GM13977 (cell line): ENCODE results near the gene SYNJ1.
"Not testable (repeated sequence)": the region's sequence is repeated elsewhere in the genome, so short reads cannot be mapped to it uniquely, and the experiment has no call there.

ENCODE experiments used
- DNase-seq: peaks from one replicate; pipeline ENCODE4 v3.0.0; 2012; ENCODE audit warnings: low spot score
- in situ Hi-C: fragments of 300-500 bp; cut with MboI; formaldehyde crosslinking; loops from one replicate; pipeline ENCODE4 v1.12.0; 2022; ENCODE audit warnings: low sequenced_read_pairs, low pct_unique_long_range_greater_than_20kb, mixed read lengths, inconsistent platforms; ENCODE audit not compliant: unreplicated experiment
- TF ChIP-seq, protein P1 (sequence below): IDR thresholded peaks from 2 replicates; pipeline ENCODE4 v1.5.1; 2012; ENCODE audit warnings: mild to moderate bottlenecking, control low read depth; ENCODE audit not compliant: insufficient read depth; ENCODE audit errors: extremely low read depth, missing control alignments

The SYNJ1 gene

DNA sequence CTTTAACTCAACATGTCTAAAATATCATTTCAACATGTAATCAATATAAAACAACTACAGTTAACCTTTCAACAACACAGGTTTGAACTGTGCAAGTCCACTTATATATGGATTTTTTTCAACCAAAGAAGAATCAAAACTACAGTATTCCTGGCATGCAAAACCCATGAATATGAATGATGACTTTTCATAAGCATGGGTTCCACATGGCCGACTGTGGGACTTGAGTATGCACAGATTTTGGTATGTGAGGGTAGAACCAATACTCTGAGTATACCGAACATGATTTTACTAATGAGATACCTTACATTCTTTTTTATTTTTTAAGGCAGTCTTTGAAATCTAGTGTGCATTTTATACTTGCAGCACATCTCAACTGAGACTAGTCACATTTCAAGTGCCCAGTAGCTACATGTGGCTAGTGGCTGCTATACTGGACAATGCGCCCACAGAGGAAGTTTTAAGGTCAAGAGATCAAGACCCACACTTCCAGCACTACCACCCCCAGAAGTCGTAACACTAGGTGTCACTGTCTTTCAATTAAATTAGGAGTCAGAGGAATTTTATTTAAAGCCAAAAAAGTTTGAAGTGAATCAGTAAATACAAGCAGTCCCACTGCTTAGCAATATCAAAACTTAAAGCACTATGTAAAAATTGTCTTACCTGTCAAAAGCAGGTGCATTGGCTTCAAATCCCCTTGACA is 40.0 kb downstream of the SYNJ1 start:
- in situ Hi-C loops = no loop called here
- TF ChIP-seq, protein P1, sequence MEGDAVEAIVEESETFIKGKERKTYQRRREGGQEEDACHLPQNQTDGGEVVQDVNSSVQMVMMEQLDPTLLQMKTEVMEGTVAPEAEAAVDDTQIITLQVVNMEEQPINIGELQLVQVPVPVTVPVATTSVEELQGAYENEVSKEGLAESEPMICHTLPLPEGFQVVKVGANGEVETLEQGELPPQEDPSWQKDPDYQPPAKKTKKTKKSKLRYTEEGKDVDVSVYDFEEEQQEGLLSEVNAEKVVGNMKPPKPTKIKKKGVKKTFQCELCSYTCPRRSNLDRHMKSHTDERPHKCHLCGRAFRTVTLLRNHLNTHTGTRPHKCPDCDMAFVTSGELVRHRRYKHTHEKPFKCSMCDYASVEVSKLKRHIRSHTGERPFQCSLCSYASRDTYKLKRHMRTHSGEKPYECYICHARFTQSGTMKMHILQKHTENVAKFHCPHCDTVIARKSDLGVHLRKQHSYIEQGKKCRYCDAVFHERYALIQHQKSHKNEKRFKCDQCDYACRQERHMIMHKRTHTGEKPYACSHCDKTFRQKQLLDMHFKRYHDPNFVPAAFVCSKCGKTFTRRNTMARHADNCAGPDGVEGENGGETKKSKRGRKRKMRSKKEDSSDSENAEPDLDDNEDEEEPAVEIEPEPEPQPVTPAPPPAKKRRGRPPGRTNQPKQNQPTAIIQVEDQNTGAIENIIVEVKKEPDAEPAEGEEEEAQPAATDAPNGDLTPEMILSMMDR = peak; percentile 26
- DNase-seq = peak; percentile 14

DNA sequence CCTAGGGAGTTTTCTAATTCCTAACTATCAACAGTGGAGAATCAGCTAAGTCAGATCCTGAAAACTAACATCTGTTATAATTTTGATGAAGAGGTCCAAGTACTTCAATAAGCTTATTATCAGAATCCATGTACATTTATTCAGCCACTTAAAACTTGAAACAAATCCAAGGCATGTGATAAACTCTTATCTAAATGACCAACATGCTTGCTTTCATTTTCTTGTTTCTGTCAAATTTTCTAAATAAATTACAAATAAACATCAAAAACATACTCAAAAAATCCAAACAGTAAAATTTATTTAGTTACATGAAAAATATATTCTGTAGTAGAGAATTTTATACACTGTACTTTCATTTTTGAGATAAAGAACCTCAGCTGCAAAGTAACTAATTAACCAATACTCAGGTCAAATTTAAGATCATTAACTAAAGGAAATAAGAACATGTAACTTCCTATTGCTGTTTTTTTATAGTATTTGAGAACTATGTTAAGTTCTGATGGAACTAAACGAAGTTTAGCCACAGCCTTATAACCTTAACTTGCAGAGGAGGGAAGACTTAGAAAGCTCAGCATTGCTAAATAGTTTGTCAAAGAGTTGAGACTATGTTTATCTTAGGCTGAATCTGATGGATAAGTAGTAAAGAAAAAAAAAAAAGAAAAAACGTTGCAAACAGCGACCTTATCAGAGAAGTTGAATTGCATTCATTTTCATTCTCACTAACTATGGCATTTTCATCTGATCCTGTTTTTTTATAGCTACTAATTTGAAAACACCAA is 44.9 kb downstream of the SYNJ1 start:
- TF ChIP-seq, protein P1 = no peak
- in situ Hi-C loops = no loop called here
- no peak for DNase-seq

DNA sequence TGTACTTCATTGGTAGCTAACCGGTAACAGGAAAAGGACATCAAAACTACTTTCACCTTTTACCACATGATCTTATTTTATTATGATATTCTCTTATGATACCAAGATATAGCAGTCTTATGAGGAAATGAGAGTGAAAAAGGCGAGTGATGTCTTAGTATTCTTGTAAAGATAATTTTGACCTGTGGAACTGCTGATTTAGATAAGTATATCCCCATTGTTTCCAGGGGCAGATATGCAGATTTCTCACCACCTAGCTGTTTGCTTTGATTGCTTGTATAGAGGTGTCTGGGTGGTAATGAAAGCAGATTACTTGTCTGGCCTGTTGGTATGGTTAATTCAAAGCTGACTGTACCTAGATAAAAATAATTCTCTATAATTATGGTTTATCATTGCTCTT is 53.1 kb downstream of the SYNJ1 start:
- TF ChIP-seq, protein P1 = no peak
- in situ Hi-C loops = no loop called here
- DNase-seq = no peak

DNA sequence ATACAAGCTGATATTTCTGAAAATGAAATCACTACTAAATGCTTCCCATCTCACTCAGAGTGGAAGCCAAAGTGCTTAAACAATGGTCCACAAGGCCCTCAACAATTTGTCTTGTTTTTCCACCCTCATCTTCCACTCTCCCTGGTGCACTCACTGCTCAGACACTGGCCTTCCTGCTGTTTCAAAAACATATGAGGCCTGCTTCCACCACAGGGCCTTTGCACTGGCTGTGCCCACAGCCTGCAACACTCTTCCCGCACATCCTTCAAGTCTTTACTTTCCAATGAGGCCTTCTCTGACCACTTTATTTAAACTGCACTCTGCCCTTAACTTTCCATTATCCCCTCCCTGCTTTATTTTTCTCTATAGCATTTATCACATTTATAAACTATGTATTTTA is 53.8 kb downstream of the SYNJ1 start:
- DNase-seq = no peak
- TF ChIP-seq, protein P1 = no peak
- in situ Hi-C loops = no loop called here

DNA sequence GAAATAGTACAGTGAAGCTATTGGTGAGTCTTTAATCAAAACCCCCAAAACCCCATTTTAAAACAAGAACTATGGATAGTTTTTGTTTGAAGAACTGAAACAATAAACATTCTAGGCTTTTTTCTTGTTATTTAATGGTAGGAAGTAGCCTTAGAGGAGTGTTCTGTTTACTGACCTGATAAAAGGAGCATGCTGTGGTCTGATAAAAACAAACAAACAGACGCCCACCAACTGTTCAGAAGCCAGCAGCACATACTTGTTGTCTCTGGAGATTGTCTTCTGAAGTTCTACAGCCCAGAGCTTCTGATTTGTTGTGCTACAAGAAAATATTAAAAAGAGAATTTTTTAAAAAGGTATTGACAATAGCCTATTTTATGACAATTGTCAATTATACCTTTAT is 61.6 kb downstream of the SYNJ1 start:
- DNase-seq = no peak
- in situ Hi-C loops = no loop called here
- TF ChIP-seq, protein P1 = no peak

DNA sequence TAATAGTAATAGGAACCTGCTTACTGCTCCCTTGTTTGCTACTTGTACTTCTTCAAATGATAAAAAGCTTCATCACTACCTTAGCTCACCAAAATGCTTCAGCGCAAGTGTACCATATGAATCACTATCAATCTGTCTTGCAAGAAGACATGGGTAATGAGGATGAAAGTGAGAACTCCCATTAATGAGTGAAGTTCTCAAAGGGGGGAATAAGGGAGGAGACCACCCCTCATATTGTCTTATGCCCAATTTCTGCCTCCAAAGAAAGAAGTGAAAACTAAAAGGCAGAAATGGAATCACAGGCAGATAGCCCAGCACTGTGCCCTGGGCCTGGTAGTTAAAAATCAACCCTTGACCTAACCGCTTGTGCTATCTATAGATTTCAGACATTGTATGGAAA is 63.7 kb downstream of the SYNJ1 start:
- in situ Hi-C loops, DNase-seq: not testable (repeated sequence)

DNA sequence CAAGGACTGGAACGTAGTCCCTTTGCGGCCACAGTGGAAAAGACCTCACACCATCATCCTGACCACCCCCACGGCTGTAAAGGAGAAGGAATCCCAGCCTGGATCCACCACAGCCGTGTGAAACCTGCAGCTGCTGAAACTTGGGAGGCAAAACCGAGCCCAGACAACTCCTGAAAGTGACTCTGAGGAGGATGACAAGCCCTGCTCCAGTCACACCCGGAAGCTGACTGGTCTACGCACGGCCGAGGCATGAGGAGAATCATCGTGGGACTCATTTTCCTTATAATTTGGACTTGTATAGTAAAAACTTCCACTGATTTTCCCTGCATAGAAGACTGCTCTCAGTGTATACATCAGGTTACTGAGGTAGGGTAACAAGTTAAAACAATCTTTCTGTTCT is 65.8 kb downstream of the SYNJ1 start:
- DNase-seq, in situ Hi-C loops: not testable (repeated sequence)

DNA sequence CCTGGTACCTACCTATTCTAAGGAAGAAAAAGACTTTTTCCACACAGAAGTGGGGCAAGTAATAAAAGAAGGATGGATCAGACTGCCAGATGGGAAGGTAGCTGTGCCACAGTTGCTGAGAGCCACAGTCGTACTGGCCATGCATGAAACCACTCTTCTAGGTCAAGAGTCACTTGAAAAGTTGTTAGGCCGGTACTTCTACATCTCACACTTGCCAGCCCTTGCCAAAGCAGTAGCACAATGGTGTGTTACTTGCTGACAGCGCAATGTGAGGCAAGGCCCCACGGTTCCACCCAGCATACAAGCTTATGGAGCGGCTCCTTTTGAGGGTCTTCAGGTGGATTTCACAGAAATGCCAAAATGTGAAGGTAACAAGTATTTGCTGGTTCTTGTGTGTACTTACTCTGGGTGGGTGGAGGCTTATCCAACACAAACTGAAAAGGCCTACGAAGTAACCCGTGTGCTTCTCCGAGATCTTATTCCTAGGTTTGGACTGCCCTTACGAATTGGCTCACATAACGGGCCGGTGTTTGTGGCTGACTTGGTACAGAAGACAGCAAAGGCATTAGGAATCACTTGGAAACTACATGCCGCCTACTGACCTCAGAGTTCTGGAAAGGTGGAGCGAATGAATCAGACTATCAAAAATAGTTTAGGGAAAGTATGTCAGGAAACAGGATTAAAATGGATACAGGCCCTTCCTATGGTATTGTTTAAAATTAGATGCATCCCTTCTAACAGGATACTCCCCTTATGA is 66.6 kb downstream of the SYNJ1 start:
- in situ Hi-C loops, DNase-seq: not testable (repeated sequence)
